ENCODE data around the gene PYGM.

PYGM gene

DNA sequence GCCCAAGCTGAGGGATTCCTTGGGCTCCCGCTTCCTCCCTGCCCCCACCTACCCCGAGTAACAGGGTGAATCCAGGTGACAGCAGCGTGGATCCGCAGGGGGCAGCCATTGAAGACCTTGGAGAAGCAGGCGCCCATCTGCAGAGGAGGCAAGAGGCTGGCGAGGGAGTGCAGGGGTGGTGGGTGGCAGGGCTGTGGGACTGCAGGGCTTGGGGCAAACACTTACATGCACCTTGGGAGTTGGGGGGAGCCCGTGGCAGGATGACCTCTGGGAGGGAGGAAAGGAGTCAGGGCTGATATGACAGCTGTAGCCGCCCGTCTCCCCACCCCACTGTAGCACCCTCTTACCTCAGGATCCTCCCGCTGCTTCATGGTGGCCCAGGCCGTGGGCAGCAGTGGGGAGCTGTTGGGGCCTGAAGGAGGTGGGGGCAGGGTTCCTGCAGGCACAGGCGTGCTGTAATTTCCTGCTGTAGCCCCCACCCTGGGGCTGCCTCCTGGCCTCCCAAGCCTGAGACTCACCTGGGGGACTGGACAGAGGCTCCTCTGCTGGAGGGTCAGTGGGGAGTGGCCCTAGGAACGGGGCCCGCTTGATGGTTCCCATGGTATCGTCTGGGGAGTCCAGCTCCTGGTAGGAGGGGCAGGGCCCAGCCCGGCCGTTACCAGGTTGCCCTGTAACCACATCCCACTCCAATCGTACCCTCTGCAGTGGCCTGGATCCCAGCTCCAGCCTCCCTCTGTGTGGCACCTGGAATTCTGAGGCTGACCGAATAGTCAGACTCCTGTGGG is 37.2 kb upstream of the PYGM start:
- H3K4me3 ChIP-seq (ENCODE audit: low read length) = no peak overlapping the region
- TF ChIP-seq, protein P1, sequence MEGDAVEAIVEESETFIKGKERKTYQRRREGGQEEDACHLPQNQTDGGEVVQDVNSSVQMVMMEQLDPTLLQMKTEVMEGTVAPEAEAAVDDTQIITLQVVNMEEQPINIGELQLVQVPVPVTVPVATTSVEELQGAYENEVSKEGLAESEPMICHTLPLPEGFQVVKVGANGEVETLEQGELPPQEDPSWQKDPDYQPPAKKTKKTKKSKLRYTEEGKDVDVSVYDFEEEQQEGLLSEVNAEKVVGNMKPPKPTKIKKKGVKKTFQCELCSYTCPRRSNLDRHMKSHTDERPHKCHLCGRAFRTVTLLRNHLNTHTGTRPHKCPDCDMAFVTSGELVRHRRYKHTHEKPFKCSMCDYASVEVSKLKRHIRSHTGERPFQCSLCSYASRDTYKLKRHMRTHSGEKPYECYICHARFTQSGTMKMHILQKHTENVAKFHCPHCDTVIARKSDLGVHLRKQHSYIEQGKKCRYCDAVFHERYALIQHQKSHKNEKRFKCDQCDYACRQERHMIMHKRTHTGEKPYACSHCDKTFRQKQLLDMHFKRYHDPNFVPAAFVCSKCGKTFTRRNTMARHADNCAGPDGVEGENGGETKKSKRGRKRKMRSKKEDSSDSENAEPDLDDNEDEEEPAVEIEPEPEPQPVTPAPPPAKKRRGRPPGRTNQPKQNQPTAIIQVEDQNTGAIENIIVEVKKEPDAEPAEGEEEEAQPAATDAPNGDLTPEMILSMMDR (conservative IDR thresholded peaks at IDR 0.05; ENCODE audit: low read depth, low read length) = no peak
- no peak for DNase-seq (ENCODE audit: low read depth)

DNA sequence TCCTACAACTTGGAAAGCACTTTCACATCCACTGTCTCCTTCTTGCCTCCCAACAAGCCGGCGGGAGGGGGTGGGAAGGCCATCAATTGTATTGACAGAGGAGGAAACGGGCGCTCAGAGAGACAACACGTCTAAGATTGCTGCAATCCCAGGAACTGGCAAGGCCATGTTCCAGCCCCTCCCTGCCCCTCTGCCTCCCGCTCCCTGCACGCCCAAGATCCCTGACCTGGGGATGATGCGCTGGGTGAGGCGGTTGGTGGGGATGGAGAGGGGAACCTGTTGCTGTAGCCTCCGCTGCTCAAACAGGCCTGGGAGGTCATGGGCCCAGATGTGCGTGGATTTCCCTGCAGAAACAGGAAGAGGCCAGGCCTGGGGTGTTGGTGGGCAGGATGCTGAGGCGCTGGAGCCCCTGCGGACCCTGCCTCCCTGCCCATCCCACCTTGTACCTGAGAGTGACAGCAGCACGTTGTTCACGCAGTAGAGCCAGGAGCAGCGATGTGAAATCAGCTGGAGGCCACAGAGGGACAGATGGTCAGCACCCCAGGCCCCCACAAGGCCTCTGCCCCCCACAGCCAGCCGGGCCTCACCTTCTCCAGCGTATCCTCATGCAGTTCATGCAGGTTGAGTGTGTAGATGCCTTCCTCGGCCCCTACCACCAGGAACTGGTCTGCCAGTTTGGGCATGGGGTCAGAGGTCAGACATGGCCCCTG is 36.4 kb upstream of the PYGM start:
- TF ChIP-seq, protein P1 (conservative IDR thresholded peaks at IDR 0.05; ENCODE audit: low read depth, low read length) = no peak
- DNase-seq (ENCODE audit: low read depth) = no peak
- no peak overlapping the region for H3K4me3 ChIP-seq (ENCODE audit: low read length)

DNA sequence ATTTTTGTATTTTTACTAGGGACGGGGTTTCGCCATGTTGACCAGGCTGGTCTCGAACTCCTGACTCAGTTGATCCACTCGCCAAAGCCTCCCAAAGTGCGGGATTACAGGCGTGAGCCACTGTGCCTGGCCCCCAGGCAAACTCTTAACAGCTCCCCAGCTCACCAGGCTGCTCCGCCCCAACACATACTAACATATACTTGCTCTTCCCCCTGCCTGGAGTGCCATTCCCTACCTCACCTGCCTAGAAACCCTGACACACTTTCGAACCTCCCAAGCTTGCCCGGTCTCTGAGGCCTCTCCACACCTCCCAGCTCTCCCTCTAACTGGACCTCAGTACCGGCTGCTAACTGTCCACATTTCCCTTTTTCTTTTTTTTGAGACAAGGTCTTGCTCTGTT is 34.8 kb upstream of the PYGM start:
- no peak for DNase-seq (ENCODE audit: low read depth)
- TF ChIP-seq, protein P1 (conservative IDR thresholded peaks at IDR 0.05; ENCODE audit: low read depth, low read length) = no peak
- no peak overlapping the region for H3K4me3 ChIP-seq (ENCODE audit: low read length)

DNA sequence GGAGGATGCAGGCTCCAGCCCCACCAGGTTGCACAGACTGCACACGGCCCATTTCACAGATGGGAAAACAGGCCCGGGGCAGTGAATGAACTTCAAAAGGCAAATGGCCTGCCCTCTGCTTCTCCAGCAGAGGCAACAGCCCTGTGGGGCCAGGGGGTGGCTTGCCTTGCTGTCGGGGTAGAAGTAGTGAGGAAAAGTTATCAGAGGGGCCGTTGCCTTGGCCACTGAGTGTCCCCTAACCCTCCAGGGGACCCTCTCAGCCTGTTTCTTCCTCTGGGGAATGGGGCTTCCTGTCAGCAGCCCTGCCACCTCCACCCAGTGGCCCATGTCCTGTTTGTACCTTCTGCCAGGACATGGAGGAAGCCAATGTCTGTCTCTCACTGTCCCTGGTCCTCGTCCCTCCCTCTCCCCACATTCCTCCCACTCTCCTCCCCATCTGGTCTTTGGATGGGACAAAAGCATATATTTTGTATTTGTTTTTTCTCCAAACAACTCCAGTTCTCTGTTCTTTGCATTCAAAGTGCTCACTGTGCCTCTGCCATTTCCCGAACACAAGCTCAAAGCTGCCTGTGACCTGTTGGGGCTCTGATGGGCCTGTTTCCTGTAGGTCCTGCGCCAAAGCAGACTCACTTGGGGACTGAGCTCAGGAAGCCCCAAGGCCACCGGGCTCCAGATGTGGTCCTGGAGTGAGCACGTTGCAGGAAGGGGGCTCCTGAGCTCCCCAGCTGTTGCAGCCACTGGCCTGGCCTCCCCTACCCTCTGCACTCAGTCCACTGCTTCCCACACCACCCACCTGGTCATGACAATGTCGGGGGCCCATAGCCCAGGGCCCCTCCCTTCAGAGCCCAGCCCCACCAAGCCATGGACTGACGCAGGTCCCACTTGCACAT is 33.7 kb upstream of the PYGM start:
- TF ChIP-seq, protein P1 (conservative IDR thresholded peaks at IDR 0.05; ENCODE audit: low read depth, low read length) = no peak
- no peak for DNase-seq (ENCODE audit: low read depth)
- no peak overlapping the region for H3K4me3 ChIP-seq (ENCODE audit: low read length)

DNA sequence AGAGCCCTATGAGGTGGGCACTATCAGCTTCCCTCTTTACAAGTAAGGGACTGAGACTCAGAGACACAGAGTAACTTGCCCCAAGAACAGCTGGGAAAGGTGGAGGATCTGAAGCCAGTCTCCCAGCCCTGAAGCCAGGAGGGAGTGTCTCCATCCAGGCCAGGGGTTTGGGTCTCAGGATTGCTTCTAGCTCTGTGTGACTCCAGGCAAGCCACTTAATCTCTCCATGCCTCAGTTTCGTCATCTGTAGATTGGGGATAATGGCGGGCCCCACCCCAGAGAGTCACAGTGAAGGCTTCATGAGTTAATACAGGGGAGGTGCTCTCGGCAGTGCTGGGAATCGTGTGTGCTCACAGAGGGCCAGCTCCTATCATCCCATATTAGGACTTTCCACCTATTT is 32.7 kb upstream of the PYGM start:
- DNase-seq (ENCODE audit: low read depth) = no peak
- no peak overlapping the region for H3K4me3 ChIP-seq (ENCODE audit: low read length)
- TF ChIP-seq, protein P1 (conservative IDR thresholded peaks at IDR 0.05; ENCODE audit: low read depth, low read length) = no peak

DNA sequence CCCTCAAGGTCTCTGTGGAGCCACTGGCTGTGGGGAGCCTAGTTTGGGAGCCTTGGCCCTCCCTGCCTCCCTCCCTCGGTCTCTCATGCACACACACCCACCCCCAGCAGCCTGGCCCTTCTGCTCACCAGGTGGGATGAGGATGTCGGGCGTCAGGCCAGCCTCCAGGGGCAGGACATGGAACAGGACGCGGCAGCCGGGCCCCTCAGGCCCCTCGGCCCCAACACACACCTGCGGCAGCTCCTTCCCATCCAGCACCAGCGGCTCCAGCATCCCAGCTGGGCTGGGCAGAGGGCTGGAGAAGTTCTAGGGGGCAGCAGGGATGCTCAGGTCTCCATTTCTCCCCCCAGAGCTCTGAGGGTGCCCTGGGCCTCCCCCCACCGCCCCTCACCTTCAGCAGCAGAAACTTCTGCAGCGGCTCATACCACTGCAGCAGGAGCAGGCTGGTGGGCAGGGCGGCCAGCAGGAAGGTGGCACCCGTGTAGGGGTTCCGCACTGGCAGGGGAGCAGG is 32.1 kb upstream of the PYGM start:
- DNase-seq (ENCODE audit: low read depth) = no peak
- TF ChIP-seq, protein P1 (conservative IDR thresholded peaks at IDR 0.05; ENCODE audit: low read depth, low read length) = no peak
- no peak overlapping the region for H3K4me3 ChIP-seq (ENCODE audit: low read length)

Measured in retinal pigment epithelial cell (primary cell).